ENCODE data around the gene CD40LG. TPM values are rescaled to one million over a fixed set of nuclear protein-coding genes. Genes with fewer than 3 reads are reported as not detected.

The CD40LG gene
- not detected in 3 replicates for total RNA-seq
- long read RNA-seq: 0 reads

GRCh38 chrX:136647677-136648360 lies at the start of gene CD40LG:
TSS of gene CD40LG (plus strand) at chrX:136648158. CDS start at chrX:136648249, 91 bp downstream.
- H3K27me3 Mint-ChIP-seq (ENCODE audit: low read depth): peaks cover 5% of the 10 kb centered on the region
- no peak for TF ChIP-seq CTCF (IDR thresholded peaks at IDR 0.05)
- no peak within 1 kb of the TSS for H3K4me3 Mint-ChIP-seq (ENCODE audit: unreplicated experiment)
- no peaks in the 10 kb centered on the region for H3K36me3 Mint-ChIP-seq (ENCODE audit: low read depth)
- no peak within 1 kb of the TSS for H3K27ac Mint-ChIP-seq (ENCODE audit: unreplicated experiment)
- peaks cover 30% of the 10 kb centered on the region for H3K9me3 Mint-ChIP-seq (ENCODE audit: low read depth)
- no peaks in the 10 kb centered on the region for H3K4me1 Mint-ChIP-seq (ENCODE audit: low read depth)
- no peak for DNase-seq (ENCODE audit: low spot score)

- TF ChIP-seq CTCF (IDR thresholded peaks at IDR 0.05): no peak
- Mint-ChIP-seq H3K9me3 (ENCODE audit: low read depth) (peaks cover 15% of the 10 kb centered on the region), H3K36me3 (ENCODE audit: low read depth) (no peaks in the 10 kb centered on the region), H3K4me1 (ENCODE audit: low read depth) (no peaks in the 10 kb centered on the region), H3K27ac (ENCODE audit: unreplicated experiment) (no peak overlapping the region), H3K4me3 (ENCODE audit: unreplicated experiment) (no peak overlapping the region), H3K27me3 (ENCODE audit: low read depth) (peaks cover 5% of the 10 kb centered on the region)
- no peak for DNase-seq (ENCODE audit: low spot score)
Measured at GRCh38 chrX:136598631-136599030, 49.3 kb upstream of the CD40LG start.

- H3K27ac Mint-ChIP-seq (ENCODE audit: unreplicated experiment): no peak overlapping the region
- DNase-seq (ENCODE audit: low spot score): no peak
- H3K4me3 Mint-ChIP-seq (ENCODE audit: unreplicated experiment): no peak overlapping the region
- no peak for TF ChIP-seq CTCF (IDR thresholded peaks at IDR 0.05)
- H3K27me3 Mint-ChIP-seq (ENCODE audit: low read depth): peaks cover 2% of the 10 kb centered on the region
- peaks cover 2% of the 10 kb centered on the region for H3K9me3 Mint-ChIP-seq (ENCODE audit: low read depth)
- no peaks in the 10 kb centered on the region for H3K4me1 Mint-ChIP-seq (ENCODE audit: low read depth)
- H3K36me3 Mint-ChIP-seq (ENCODE audit: low read depth): no peaks in the 10 kb centered on the region
Measured at GRCh38 chrX:136600059-136600458, 47.9 kb upstream of the CD40LG start.

GRCh38 chrX:136607236-136607635 lies 40.7 kb upstream of the CD40LG start:
- Mint-ChIP-seq H3K27ac (ENCODE audit: unreplicated experiment) (no peak overlapping the region), H3K36me3 (ENCODE audit: low read depth) (no peaks in the 10 kb centered on the region), H3K4me3 (ENCODE audit: unreplicated experiment) (no peak overlapping the region), H3K9me3 (ENCODE audit: low read depth) (peaks cover 4% of the 10 kb centered on the region), H3K4me1 (ENCODE audit: low read depth) (no peaks in the 10 kb centered on the region), H3K27me3 (ENCODE audit: low read depth) (no peaks in the 10 kb centered on the region)
- no peak for DNase-seq (ENCODE audit: low spot score)
- TF ChIP-seq CTCF (IDR thresholded peaks at IDR 0.05): no peak

GRCh38 chrX:136608295-136608933 lies 39.5 kb upstream of the CD40LG start:
- TF ChIP-seq CTCF (IDR thresholded peaks at IDR 0.05): peak; percentile 65
- H3K4me3 Mint-ChIP-seq (ENCODE audit: unreplicated experiment): no peak overlapping the region
- peaks cover 5% of the 10 kb centered on the region for H3K9me3 Mint-ChIP-seq (ENCODE audit: low read depth)
- DNase-seq (ENCODE audit: low spot score): no peak
- H3K27me3 Mint-ChIP-seq (ENCODE audit: low read depth): no peaks in the 10 kb centered on the region
- H3K27ac Mint-ChIP-seq (ENCODE audit: unreplicated experiment): no peak overlapping the region
- no peaks in the 10 kb centered on the region for H3K36me3 Mint-ChIP-seq (ENCODE audit: low read depth)
- no peaks in the 10 kb centered on the region for H3K4me1 Mint-ChIP-seq (ENCODE audit: low read depth)
